22Rv1 (cell line): ENCODE results near the gene ZDHHC8.

Experiments
- H3K27ac ChIP-seq: fragments of 450-650 bp; 2 replicates; pipeline ENCODE4 v1.5.1; 2017
- ZFX ChIP-seq: fragments of 450-650 bp; IDR thresholded peaks from 2 replicates; pipeline ENCODE4 v1.6.1; 2017; ENCODE audit warnings: antibody characterized with exemption, borderline replicate concordance
- TF ChIP-seq, protein P1 (sequence below): fragments of 450-650 bp; IDR thresholded peaks from 2 replicates; pipeline ENCODE4 v1.5.1; 2017; ENCODE audit warnings: mild to moderate bottlenecking

The ZDHHC8 gene

DNA sequence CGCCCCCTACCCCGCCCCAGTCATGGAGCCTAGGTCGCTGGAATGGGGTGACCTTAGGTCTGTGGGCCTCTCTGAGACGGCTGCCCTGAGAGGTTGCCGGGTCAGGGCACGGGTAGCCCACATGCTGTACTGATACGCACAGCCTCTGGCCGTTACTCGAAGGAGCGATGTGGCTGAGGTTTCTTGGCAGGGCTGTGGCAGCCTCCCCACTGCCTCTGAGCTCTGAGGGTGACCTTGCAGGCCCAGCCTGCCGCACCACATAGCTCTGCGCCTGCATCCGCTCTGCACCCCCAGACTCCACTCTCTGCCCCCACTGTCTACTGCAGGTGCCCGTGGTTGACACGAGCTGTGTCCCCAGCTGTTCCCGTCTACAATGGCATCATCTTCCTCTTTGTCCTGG, 7.3 kb downstream of the ZDHHC8 start:
- TF ChIP-seq, protein P1, sequence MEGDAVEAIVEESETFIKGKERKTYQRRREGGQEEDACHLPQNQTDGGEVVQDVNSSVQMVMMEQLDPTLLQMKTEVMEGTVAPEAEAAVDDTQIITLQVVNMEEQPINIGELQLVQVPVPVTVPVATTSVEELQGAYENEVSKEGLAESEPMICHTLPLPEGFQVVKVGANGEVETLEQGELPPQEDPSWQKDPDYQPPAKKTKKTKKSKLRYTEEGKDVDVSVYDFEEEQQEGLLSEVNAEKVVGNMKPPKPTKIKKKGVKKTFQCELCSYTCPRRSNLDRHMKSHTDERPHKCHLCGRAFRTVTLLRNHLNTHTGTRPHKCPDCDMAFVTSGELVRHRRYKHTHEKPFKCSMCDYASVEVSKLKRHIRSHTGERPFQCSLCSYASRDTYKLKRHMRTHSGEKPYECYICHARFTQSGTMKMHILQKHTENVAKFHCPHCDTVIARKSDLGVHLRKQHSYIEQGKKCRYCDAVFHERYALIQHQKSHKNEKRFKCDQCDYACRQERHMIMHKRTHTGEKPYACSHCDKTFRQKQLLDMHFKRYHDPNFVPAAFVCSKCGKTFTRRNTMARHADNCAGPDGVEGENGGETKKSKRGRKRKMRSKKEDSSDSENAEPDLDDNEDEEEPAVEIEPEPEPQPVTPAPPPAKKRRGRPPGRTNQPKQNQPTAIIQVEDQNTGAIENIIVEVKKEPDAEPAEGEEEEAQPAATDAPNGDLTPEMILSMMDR, result no peak
- TF ChIP-seq ZFX, result no peak
- no peak overlapping the region for H3K27ac ChIP-seq

DNA sequence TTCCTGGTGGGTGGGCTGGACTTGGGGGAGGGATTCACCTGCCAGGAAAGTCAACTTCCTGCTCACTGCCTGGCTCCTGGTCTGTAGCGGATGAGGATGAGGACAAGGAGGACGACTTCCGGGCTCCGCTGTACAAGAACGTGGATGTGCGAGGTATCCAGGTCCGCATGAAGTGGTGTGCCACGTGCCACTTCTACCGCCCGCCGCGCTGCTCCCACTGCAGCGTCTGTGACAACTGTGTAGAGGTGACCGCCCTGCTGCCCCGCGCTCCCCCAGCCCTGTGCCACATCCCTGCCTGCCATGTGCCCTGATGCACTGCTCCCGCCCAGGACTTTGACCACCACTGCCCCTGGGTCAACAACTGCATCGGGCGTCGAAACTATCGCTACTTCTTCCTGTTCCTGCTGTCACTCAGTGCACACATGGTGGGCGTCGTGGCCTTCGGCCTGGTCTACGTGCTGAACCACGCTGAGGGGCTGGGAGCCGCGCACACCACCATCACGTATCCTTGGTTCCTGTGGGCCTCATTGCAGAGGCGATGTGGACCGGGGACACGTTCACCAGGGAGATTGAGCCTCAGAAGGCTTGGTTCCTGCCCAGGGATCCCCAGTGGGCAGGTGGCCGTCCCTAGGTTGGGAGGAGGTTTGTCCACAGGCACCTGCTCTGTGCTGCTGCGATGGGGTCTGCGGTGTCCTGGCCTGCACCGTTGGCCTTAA, 7.9 kb downstream of the ZDHHC8 start:
- TF ChIP-seq, protein P1, result no peak
- TF ChIP-seq ZFX, result no peak
- H3K27ac ChIP-seq, result no peak overlapping the region

DNA sequence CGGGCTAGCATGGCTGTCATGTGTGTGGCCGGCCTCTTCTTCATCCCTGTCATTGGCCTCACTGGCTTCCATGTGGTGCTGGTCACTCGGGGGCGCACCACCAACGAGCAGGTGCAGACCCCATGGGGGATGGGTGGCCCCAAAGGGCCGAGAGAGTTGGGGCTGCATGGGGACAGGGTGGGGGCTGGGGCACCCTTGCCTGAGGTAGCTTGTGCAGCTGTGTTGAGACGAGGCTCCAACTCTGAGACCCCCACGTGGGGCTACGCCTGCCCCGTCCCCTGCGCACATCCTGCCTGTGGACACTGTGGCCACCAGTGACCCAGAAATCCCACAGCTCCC, 8.5 kb downstream of the ZDHHC8 start:
- TF ChIP-seq, protein P1, result no peak
- TF ChIP-seq ZFX, result no peak
- H3K27ac ChIP-seq, result no peak overlapping the region

DNA sequence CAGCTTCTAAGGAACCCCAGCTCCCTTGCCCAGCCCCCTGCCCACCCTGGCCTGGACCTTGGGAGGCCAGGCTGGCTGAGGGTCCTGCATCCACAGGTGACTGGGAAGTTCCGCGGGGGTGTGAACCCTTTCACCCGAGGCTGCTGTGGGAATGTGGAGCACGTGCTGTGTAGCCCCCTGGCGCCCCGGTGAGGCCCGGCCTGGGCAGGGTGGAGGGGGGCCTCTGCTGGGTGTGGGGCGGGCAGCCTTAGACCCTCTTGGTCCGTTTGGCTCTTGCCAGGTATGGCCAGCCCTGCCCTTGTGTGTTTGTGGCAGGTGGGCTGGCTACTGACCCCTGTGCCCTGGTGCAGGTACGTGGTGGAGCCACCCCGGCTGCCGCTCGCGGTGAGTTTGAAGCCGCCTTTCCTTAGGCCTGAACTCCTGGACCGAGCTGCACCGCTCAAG, 8.9 kb downstream of the ZDHHC8 start:
- H3K27ac ChIP-seq, result no peak overlapping the region
- TF ChIP-seq, protein P1, result no peak
- no peak for TF ChIP-seq ZFX

DNA sequence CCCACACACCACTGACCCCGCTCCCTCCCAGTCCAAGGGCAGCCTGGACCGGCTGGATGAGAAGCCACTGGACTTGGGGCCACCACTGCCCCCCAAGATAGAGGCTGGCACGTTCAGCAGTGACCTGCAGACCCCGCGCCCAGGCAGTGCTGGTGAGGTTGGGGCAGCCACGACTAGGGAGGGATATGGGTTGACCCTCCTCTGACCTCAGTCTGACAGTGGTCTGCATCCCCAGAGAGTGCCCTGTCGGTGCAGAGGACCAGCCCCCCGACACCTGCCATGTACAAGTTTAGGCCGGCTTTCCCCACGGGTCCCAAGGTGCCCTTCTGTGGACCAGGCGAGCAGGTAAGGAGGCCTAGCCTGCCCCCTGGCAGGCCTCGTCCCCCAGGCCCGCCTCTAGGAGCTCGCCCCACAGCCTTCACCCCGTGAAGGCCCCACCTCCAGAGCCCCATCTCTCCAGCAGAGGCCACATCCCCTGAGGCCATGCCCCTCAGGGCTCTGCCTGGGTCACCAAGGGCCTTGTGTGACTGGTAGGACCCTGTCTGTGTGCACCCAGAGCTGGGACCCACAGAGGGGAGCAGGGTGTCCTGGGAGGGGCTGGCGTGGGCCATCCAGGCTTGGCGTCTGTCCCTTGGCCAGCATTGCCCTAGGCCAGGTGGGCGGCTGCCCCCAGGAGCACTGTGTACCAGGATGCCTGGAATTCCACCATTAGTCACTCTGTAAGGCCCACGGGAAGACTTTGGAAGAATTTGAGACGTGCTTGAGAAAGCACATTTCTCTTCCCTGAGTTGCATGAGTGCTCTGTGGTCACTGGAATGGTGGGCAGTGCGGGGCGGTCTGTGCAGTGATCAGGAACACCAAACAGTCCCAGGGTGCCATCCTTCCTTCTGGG, 9.8 kb downstream of the ZDHHC8 start:
- no peak overlapping the region for H3K27ac ChIP-seq
- TF ChIP-seq ZFX, result no peak
- TF ChIP-seq, protein P1, result no peak

DNA sequence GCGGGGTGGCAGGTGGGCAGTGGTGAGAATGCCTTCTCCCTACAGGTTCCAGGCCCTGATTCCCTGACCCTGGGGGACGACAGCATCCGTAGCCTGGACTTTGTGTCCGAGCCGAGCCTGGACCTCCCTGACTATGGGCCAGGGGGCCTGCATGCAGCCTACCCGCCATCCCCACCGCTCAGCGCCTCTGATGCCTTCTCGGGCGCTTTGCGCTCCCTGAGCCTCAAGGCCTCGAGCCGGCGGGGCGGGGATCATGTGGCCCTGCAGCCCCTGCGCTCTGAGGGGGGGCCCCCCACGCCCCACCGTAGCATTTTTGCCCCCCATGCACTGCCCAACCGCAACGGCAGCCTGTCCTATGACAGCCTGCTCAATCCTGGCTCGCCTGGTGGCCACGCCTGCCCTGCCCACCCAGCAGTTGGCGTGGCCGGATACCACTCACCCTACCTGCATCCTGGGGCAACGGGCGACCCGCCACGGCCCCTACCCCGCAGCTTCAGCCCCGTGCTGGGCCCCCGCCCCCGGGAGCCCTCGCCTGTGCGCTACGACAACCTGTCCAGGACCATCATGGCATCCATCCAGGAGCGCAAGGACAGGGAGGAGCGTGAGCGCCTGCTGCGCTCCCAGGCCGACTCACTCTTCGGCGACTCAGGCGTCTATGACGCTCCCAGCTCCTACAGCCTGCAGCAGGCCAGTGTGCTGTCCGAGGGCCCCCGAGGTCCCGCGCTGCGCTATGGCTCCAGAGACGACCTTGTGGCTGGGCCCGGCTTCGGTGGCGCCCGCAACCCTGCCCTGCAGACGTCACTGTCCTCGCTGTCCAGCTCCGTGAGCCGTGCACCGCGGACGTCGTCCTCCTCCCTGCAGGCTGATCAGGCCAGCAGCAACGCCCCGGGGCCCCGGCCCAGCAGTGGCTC, 11.4 kb downstream of the ZDHHC8 start:
- H3K27ac ChIP-seq, result no peak overlapping the region
- TF ChIP-seq, protein P1, result no peak
- no peak for TF ChIP-seq ZFX
